WTC11 (cell line): ENCODE data around the gene PLAAT3.

Source experiments
- ATF2 ChIP-seq: sonication (generic); formaldehyde crosslinking; IDR thresholded peaks from 2 replicates; pipeline ENCODE4 v1.8.1; 2022; ENCODE audit warnings: low read depth, missing genetic modification reagents, borderline replicate concordance
- ATF3 ChIP-seq: sonication (generic); formaldehyde crosslinking; conservative IDR thresholded peaks from 2 replicates; pipeline ENCODE4 v1.8.1; 2022; ENCODE audit warnings: mild to moderate bottlenecking, missing genetic modification reagents
- CTCF ChIP-seq: fragments of 200-600 bp; IDR thresholded peaks from 2 replicates; pipeline ENCODE4 v1.8.0; 2022; ENCODE audit warnings: antibody characterized with exemption
- HMGA2 ChIP-seq: fragments of 250-450 bp; sonication (Bioruptor Pico); IDR thresholded peaks from 2 replicates; pipeline ENCODE4 v1.4.0; 2021; ENCODE audit warnings: mild to moderate bottlenecking, moderate library complexity
- HMGXB4 ChIP-seq: sonication (generic); formaldehyde crosslinking; IDR thresholded peaks from 2 replicates; pipeline ENCODE4 v1.8.1; 2023; ENCODE audit warnings: mild to moderate bottlenecking, moderate library complexity, missing genetic modification reagents
- KAT7 ChIP-seq: sonication (generic); formaldehyde crosslinking; IDR thresholded peaks from 2 replicates; pipeline ENCODE4 v1.8.1; 2023; ENCODE audit warnings: missing genetic modification reagents, mild to moderate bottlenecking, borderline replicate concordance
- MAX ChIP-seq: sonication (generic); formaldehyde crosslinking; IDR thresholded peaks from 2 replicates; pipeline ENCODE4 v1.8.0; 2022; ENCODE audit warnings: mild to moderate bottlenecking, missing genetic modification reagents
- MXD4 ChIP-seq: fragments of 250-450 bp; sonication (Bioruptor Pico); IDR thresholded peaks from 2 replicates; pipeline ENCODE4 v1.8.0; 2021; ENCODE audit warnings: mild to moderate bottlenecking, moderate library complexity, borderline replicate concordance
- USF2 ChIP-seq: sonication (generic); formaldehyde crosslinking; IDR thresholded peaks from 2 replicates; pipeline ENCODE4 v1.8.1; 2023; ENCODE audit warnings: mild to moderate bottlenecking, missing genetic modification reagents, moderate library complexity
- ZNF138 ChIP-seq: sonication (generic); formaldehyde crosslinking; conservative IDR thresholded peaks from 2 replicates; pipeline ENCODE4 v1.8.1; 2022; ENCODE audit warnings: mild to moderate bottlenecking, moderate library complexity, missing genetic modification reagents
- TF ChIP-seq, protein P1 (sequence below): sonication (generic); formaldehyde crosslinking; IDR thresholded peaks from 2 replicates; pipeline ENCODE4 v1.8.0; 2022; ENCODE audit warnings: mild to moderate bottlenecking, missing genetic modification reagents
- TF ChIP-seq, protein P2 (sequence below): sonication (generic); formaldehyde crosslinking; IDR thresholded peaks from 2 replicates; pipeline ENCODE4 v1.8.1; 2023; ENCODE audit warnings: mild to moderate bottlenecking, missing genetic modification reagents, moderate library complexity

DNA sequence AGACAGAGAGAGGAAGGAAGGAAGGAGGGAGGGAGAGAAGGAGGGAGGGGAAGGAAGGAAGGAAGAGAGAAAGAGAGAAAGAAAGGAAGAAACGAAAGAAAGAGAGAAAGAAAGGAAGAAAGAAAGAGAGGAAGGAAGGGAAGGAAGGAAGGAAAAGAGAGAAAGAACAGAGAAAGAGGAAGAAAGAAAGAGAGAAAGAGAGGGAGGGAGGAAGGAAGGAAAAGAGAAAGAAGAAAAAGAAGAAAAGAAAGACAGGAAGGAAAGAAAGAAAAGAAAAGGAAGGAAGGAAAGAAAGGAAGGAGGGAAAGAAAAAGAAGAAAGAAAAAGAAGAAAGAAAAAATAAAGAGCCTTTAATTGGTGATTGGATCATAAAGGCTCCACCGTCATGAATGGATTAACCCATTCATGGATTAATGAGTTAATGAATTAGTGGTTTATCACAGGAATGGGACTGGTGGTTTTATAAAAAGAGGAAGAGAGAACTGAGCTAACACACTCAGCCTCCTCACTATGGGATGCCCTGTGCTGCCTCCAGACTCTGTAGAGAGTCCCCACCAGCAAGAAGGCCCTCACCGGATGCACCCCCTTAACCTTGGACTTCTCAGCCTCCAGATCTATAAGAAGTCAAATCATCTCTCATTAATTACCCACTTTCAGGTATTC lies 42.1 kb downstream of the PLAAT3 start:
- TF ChIP-seq ATF3 (CRISPR knock-in tag) (no peak), MXD4 (no peak), CTCF (no peak), MAX (CRISPR knock-in tag) (no peak), HMGA2 (no peak), ZNF138 (CRISPR knock-in tag) (no peak), HMGXB4 (CRISPR knock-in tag) (no peak), KAT7 (CRISPR knock-in tag) (no peak), ATF2 (CRISPR knock-in tag) (no peak), USF2 (CRISPR knock-in tag) (no peak)
- TF ChIP-seq, protein P1, sequence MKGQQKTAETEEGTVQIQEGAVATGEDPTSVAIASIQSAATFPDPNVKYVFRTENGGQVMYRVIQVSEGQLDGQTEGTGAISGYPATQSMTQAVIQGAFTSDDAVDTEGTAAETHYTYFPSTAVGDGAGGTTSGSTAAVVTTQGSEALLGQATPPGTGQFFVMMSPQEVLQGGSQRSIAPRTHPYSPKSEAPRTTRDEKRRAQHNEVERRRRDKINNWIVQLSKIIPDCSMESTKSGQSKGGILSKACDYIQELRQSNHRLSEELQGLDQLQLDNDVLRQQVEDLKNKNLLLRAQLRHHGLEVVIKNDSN (CRISPR knock-in tag): no peak
- TF ChIP-seq, protein P2, sequence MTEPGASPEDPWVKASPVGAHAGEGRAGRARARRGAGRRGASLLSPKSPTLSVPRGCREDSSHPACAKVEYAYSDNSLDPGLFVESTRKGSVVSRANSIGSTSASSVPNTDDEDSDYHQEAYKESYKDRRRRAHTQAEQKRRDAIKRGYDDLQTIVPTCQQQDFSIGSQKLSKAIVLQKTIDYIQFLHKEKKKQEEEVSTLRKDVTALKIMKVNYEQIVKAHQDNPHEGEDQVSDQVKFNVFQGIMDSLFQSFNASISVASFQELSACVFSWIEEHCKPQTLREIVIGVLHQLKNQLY (CRISPR knock-in tag): no peak
